ENCODE data around the gene FPR3. TPM values are rescaled to one million over a fixed set of nuclear protein-coding genes. Genes with fewer than 3 reads are reported as not detected.

Gene FPR3
- total RNA-seq, 2 donors from 2014 or later, result 2.0 to 7.5 TPM

- DNase-seq (no peak), ATAC-seq (no peak)
- intact Hi-C loops (cut with DNase I, micrococcal nuclease), result no loop called here
Measured at GRCh38 chr19:51824281-51825005, 29.5 kb downstream of the FPR3 start.

DNA sequence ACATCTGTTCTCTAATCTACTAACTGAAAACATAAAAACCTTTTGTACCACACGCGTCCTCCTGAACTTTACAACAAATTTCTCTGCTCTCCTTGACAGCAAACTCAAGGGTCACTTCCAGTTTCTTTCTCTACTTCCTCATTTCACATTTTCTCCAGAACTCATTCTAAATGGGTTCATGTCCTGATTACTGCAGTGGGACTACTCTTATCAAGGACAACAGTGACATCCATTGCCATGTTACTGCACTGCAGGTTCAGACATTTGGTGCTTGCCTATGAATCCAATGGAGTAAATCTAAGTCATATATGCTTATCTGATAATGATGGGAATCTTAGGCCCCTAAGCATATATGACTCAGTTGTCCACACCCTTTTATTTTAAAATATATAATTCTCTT, 35.3 kb downstream of the FPR3 start:
- ATAC-seq, result no peak
- intact Hi-C loops (cut with DNase I, micrococcal nuclease), result no loop called here
- no peak for DNase-seq

GRCh38 chr19:51837145-51837544, 42.2 kb downstream of the FPR3 start:
- intact Hi-C loops (cut with DNase I, micrococcal nuclease), result no loop called here
- ATAC-seq (no peak), DNase-seq (no peak)

DNA sequence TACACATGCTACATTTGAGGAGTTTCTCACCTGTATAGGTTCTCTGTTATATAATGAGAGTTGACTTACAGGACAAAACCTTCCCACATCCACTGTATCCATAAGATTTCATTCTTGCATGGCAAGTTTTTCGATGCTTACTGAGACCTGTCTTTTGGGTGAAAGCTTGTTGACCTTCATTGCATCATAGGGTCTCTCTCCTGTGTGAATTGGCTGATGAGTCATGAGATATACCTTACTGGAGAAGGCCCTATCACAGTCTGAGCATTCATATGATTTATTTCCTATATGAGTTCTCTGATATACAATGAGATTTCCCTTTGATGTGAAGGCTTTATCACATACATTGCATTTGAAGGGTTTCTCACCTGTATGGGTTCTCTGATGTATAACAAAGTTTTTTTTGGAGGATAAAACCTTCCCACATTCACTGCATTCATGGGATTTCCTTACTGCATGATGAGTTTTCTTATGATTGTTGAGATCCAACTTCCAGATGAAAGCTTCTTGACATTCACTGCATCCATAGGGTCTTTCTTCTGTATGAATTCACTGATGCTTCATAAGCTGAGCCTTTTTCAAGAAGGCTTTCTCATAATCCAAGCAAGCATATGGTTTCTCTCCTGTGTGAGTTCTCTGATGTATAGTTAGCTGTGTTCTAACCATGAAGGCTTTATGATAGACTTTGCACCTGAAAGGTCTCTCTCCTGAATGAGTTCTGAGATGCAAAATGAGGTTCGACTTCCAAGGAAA, 67.1 kb downstream of the FPR3 start:
- DNase-seq (no peak), ATAC-seq (no peak)
- intact Hi-C loops (cut with DNase I, micrococcal nuclease), result no loop called here

DNA sequence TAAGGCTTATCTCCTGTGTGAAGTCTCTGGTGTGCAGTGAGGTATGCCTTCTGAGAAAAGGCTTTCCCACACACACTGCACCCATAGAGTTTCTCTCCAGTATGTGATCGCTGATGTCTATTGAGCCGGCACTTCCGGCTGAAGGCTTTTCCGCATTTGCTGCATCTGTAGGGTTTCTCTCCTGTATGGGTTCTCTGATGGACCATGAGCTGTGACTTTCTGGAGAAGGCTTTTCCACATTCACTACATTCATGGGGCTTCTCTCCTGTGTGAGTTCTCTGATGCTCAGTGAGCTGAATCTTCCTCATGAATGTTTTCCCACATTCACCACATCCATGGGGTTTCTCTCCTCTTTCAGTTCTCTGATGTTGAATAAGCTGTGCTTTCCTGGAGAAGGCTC, 78.1 kb downstream of the FPR3 start:
- no peak for ATAC-seq
- no peak for DNase-seq
- intact Hi-C loops (cut with DNase I, micrococcal nuclease), result no loop called here

Other genes with a start within 250 kb of the FPR3 start
- gene ZNF175, start 223.9 kb upstream of the FPR3 start, total RNA-seq, result 1 to 10 TPM; 7.7 to 8.0 TPM
- gene SIGLEC5, start 164.8 kb upstream of the FPR3 start, total RNA-seq, result not detected
- gene SIGLEC14, start 148.3 kb upstream of the FPR3 start, total RNA-seq, result 1 to 10 TPM in 1 of 2 donors, under 1 TPM in 1; 0.55 to 2.3 TPM
- 1 to 10 TPM; 4.1 to 5.2 TPM for gene SPACA6, start 101.8 kb upstream of the FPR3 start, total RNA-seq
- gene HAS1, start 71.2 kb upstream of the FPR3 start, total RNA-seq, result under 1 TPM; 0.21 to 0.28 TPM
- gene FPR1, start 43.3 kb upstream of the FPR3 start, total RNA-seq, result 1 to 10 TPM in 1 of 2 donors, under 1 TPM in 1; 0.67 to 1.3 TPM
- gene FPR2, start 34.0 kb upstream of the FPR3 start, total RNA-seq, result under 1 TPM in 1 of 2 donors, not detected in 1; 0.21 TPM
- gene ZNF577, start 92.8 kb downstream of the FPR3 start, total RNA-seq, result 10 to 100 TPM in 1 of 2 donors, 1 to 10 TPM in 1; 8.7 to 10.0 TPM
- gene ZNF649, start 109.9 kb downstream of the FPR3 start, total RNA-seq, result 10 to 100 TPM in 1 of 2 donors, 1 to 10 TPM in 1; 5.5 to 10.0 TPM
- 1 to 10 TPM; 5.5 to 7.2 TPM for gene ZNF613, start 132.3 kb downstream of the FPR3 start, total RNA-seq
- 10 to 100 TPM; 11.6 to 14.6 TPM for gene ZNF350, start 191.7 kb downstream of the FPR3 start, total RNA-seq
- 1 to 10 TPM; 6.3 to 8.5 TPM for gene ZNF615, start 213.1 kb downstream of the FPR3 start, total RNA-seq
- gene ZNF614, start 233.2 kb downstream of the FPR3 start, total RNA-seq, result 1 to 10 TPM; 3.7 to 3.9 TPM